K562 (cell line): ENCODE measurements around the gene GALNT7. TPM values are rescaled to one million over a fixed set of nuclear protein-coding genes. Genes with fewer than 3 reads are reported as not detected.

Experiments
- BCOR ChIP-seq: fragments of 450-650 bp; IDR thresholded peaks from 2 replicates; pipeline ENCODE4 v1.6.1; 2016
- FOXM1 ChIP-seq, 2 experiments: fragments of 450-650 bp in 1 of 2; sonication (generic) in 1 of 2; formaldehyde crosslinking in 1 of 2; IDR thresholded peaks; 2 replicates each; pipeline versions ENCODE4 v1.6.1 to v1.9.0; 2017 to 2022; ENCODE audit warnings: low read depth in 2 of 2, mild to moderate bottlenecking in 2 of 2, missing genetic modification reagents in 1 of 2, moderate library complexity in 1 of 2
- NBN ChIP-seq: fragments of 450-650 bp; IDR thresholded peaks from 2 replicates; pipeline ENCODE4 v1.6.1; 2016; ENCODE audit warnings: low read depth, mild to moderate bottlenecking
- RBFOX2 ChIP-seq: fragments of 200-400 bp; formaldehyde crosslinking; IDR thresholded peaks from 2 replicates; pipeline ENCODE4 v1.6.1; 2017; ENCODE audit warnings: low read depth, mild to moderate bottlenecking, low read length, moderate library complexity
- RBM22 ChIP-seq: fragments of 200-400 bp; formaldehyde crosslinking; IDR thresholded peaks from 2 replicates; pipeline ENCODE4 v1.6.1; 2018; ENCODE audit warnings: low read length, low read depth; ENCODE audit not compliant: poor library complexity, severe bottlenecking
- SMAD2 ChIP-seq: fragments of 150-350 bp; IDR thresholded peaks from 2 replicates; pipeline ENCODE4 v1.6.1; 2014; ENCODE audit warnings: low read depth, mild to moderate bottlenecking, low read length
- STAG1 ChIP-seq: sonication (generic); formaldehyde crosslinking; IDR thresholded peaks from 2 replicates; pipeline ENCODE4 v1.5.0; 2020; ENCODE audit warnings: missing genetic modification reagents, borderline replicate concordance
- TFE3 ChIP-seq: fragments of 450-650 bp; formaldehyde crosslinking; IDR thresholded peaks from 2 replicates; pipeline ENCODE4 v1.4.0; 2020; ENCODE audit warnings: mild to moderate bottlenecking, mixed read lengths
- ZBTB33 ChIP-seq: sonication (generic); formaldehyde crosslinking; IDR thresholded peaks from 2 replicates; pipeline ENCODE4 v1.8.1; 2023; ENCODE audit warnings: mild to moderate bottlenecking, missing genetic modification reagents
- ZC3H8 ChIP-seq: fragments of 450-650 bp; IDR thresholded peaks from 2 replicates; pipeline ENCODE4 v1.6.1; 2017
- ZNF146 ChIP-seq: IDR thresholded peaks from one replicate; pipeline ENCODE4 v1.6.1; 2018; ENCODE audit warnings: missing compliant biosample characterization; ENCODE audit not compliant: unreplicated experiment
- ZNF449 ChIP-seq: fragments of 250-450 bp; sonication (Bioruptor Pico); IDR thresholded peaks from 2 replicates; pipeline ENCODE4 v1.8.0; 2022; ENCODE audit warnings: moderate library complexity, mild to moderate bottlenecking, inconsistent platforms
- polyA plus RNA-seq, 8 experiments: library from polyadenylated mRNA; depleted of rRNA in 4 of 8; stranded (reverse) in 5 of 8; unstranded in 3 of 8; fragments of >200 nt; fragmentation: Nextera tagmentation in 2 of 8; fragmentation: Illumina TruSeq in 1 of 8; extraction: Ambion mirVana in 2 of 8; extraction: Trizol in 1 of 8; gene quantifications; 2 replicates each; pipeline versions ENCODE4 v1.2.1 to v1.2.3, GENCODE V29; 2011 to 2014; ENCODE audit warnings: inconsistent platforms in 1 of 8, missing spikeins in 1 of 8
- total RNA-seq, 7 experiments: library from RNA; depleted of rRNA in 6 of 7; stranded (reverse); fragments of >200 nt in 6 of 7; fragmentation: Illumina TruSeq in 2 of 7; extraction: Trizol in 2 of 7; gene quantifications; 2 replicates each; pipeline versions ENCODE4 v1.2.1 to v1.2.3, GENCODE V29; 2011 to 2021; ENCODE audit warnings: low replicate concordance in 1 of 7

Gene GALNT7
- total and polyA plus RNA-seq, 9 of the 15 experiments (the other 6 are each of a cell fraction or from before 2014, with no cell fraction given), result 16.7 to 38.7 (median 31.1) TPM

- TF ChIP-seq FOXM1 (IDR thresholded peaks at IDR 0.05; ENCODE audit: low read depth), result no peak
- TF ChIP-seq FOXM1 (CRISPR knock-in tag; IDR thresholded peaks at IDR 0.05; ENCODE audit: low read depth), result no peak
- TF ChIP-seq SMAD2, result no peak
- TF ChIP-seq BCOR, result no peak
- no peak for TF ChIP-seq RBFOX2
- no peak for TF ChIP-seq ZNF449 (CRISPR knock-in tag)
- no peak for TF ChIP-seq TFE3 (CRISPR knock-in tag)
- no peak for TF ChIP-seq RBM22
- no peak for TF ChIP-seq ZBTB33
- no peak for TF ChIP-seq STAG1 (CRISPR knock-in tag)
- TF ChIP-seq ZNF146 (CRISPR knock-in tag), result no peak
- TF ChIP-seq NBN, result no peak
- TF ChIP-seq ZC3H8, result no peak
- TF ChIP-seq, all 486 proteins: peak for 0
Measured at GRCh38 chr4:173187732-173188131, 19.1 kb downstream of the GALNT7 start (continued).
